K562 (cell line): ENCODE measurements around the gene TTC21A. TPM values are rescaled to one million over a fixed set of nuclear protein-coding genes. Genes with fewer than 3 reads are reported as not detected.

Source experiments
- ATAC-seq: fragments of 200-7000 bp; cut with Tn5 transposase; 3 replicates; pipeline ENCODE4 v1.9.1; 2020; ENCODE audit warnings: moderate library complexity
- BruUV-seq: library from RNA; stranded (reverse); fragments of 400-500 nt; replicated peaks from 2 replicates; lab custom pipeline; 2021; lab: Mats Ljungman, UMichigan
- CTCF ChIA-PET: fragments of 300-600 bp; formaldehyde crosslinking; extraction: SDS; loops from one replicate; lab custom pipeline; 2021; ENCODE audit warnings: low intra/inter-chr PET ratio; lab: Yijun Ruan, JAX
- POLR2A ChIA-PET: fragments of 300-600, 350-650 bp; sonication (Branson Sonifier 250); formaldehyde crosslinking; extraction: SDS; loops from one replicate; lab custom pipeline; 2021; ENCODE audit warnings: antibody characterized with exemption, inconsistent platforms; lab: Yijun Ruan, JAX
- DNase-seq, 4 experiments: peaks; one replicate each; pipeline versions ENCODE4 v3.0.0 to v3.0.0-alpha.2; 2011 to 2018; ENCODE audit warnings: low spot score in 3 of 4, mixed read lengths in 3 of 4; ENCODE audit errors: extremely low read depth in 1 of 4
- FAIRE-seq: peaks from 2 replicates; lab custom pipeline; 2011; peaks lifted over from hg19 to GRCh38; lab: Jason Lieb, UNC
- H2AFZ ChIP-seq: 2 replicates; pipeline ENCODE4 v1.6.0; 2011; ENCODE audit warnings: low read depth, low read length, control low read depth, inconsistent platforms
- H3K27ac ChIP-seq: fragments of 200-600 bp; 3 replicates; pipeline ENCODE4 v1.8.0; 2011; ENCODE audit warnings: low read depth, mild to moderate bottlenecking, control low read depth, inconsistent platforms, low read length, moderate library complexity, mixed read lengths; ENCODE audit errors: extremely low read depth
- H3K27me3 ChIP-seq, 2 experiments: fragments of 300-600 bp in 1 of 2; 2 replicates in 1 of 2; 3 replicates in 1 of 2; pipeline versions ENCODE4 v1.6.0 to v1.8.0; 2011; ENCODE audit warnings: inconsistent platforms in 2 of 2, low read length in 2 of 2, mild to moderate bottlenecking in 1 of 2, mixed read lengths in 1 of 2, moderate library complexity in 1 of 2; ENCODE audit not compliant: control insufficient read depth in 2 of 2, insufficient read depth in 2 of 2
- H3K36me3 ChIP-seq: fragments of 300-600 bp; 3 replicates; pipeline ENCODE4 v1.8.0; 2011; ENCODE audit warnings: mild to moderate bottlenecking, low read length, inconsistent platforms; ENCODE audit not compliant: control insufficient read depth, insufficient read depth
- H3K4me1 ChIP-seq, 2 experiments: fragments of 200-600 bp in 1 of 2; replicated peaks in 1 of 2; 2 replicates in 1 of 2; 3 replicates in 1 of 2; pipeline versions ENCODE4 v1.5.1 to v1.8.0; 2011; ENCODE audit warnings: inconsistent platforms in 2 of 2, low read length in 2 of 2, mild to moderate bottlenecking in 1 of 2, mixed read lengths in 1 of 2, moderate library complexity in 1 of 2; ENCODE audit not compliant: control insufficient read depth in 2 of 2, insufficient read depth in 2 of 2
- H3K4me2 ChIP-seq: 2 replicates; pipeline ENCODE4 v1.6.1; 2011; ENCODE audit warnings: low read length, control low read depth, inconsistent platforms, mixed read lengths; ENCODE audit not compliant: insufficient read depth
- H3K4me3 ChIP-seq: fragments of 200-600 bp; sonication (generic), shearing (Covaris generic); 2 replicates; pipeline ENCODE4 v1.5.1; 2016; ENCODE audit warnings: control low read depth, inconsistent platforms
- H3K79me2 ChIP-seq: fragments of 200-600 bp; 3 replicates; pipeline ENCODE4 v1.8.0; 2011; ENCODE audit warnings: low read length, inconsistent platforms; ENCODE audit not compliant: control insufficient read depth, insufficient read depth
- H3K9ac ChIP-seq, 2 experiments: 2 replicates each; pipeline versions ENCODE4 v1.6.0 to v1.6.1; 2011; ENCODE audit warnings: low read depth in 2 of 2, low read length in 2 of 2, control low read depth in 1 of 2, inconsistent platforms in 1 of 2, mild to moderate bottlenecking in 1 of 2, mixed read lengths in 1 of 2; ENCODE audit not compliant: insufficient read depth in 1 of 2
- H3K9me1 ChIP-seq: one replicate; pipeline ENCODE4 v1.6.0; 2011; ENCODE audit warnings: inconsistent platforms, mild to moderate bottlenecking, low read length, moderate library complexity; ENCODE audit not compliant: control insufficient read depth, insufficient read depth
- H3K9me3 ChIP-seq: replicated peaks from 2 replicates; pipeline ENCODE4 v1.5.1; 2011; ENCODE audit warnings: low read depth, low read length, inconsistent platforms; ENCODE audit not compliant: control insufficient read depth, insufficient read depth
- H4K20me1 ChIP-seq: replicated peaks from 2 replicates; pipeline ENCODE4 v1.6.1; 2011; ENCODE audit warnings: low read length, inconsistent platforms, mixed read lengths; ENCODE audit not compliant: control insufficient read depth, insufficient read depth
- ARID2 ChIP-seq: fragments of 450-650 bp; IDR thresholded peaks from 2 replicates; pipeline ENCODE4 v1.6.1; 2017; ENCODE audit warnings: antibody characterized with exemption, mild to moderate bottlenecking
- ATF4 ChIP-seq: fragments of 450-650 bp; formaldehyde crosslinking; IDR thresholded peaks from 2 replicates; pipeline ENCODE4 v1.4.0; 2022; ENCODE audit warnings: mild to moderate bottlenecking, moderate library complexity
- ELF2 ChIP-seq: fragments of 250-450 bp; sonication (Bioruptor Pico); IDR thresholded peaks from 2 replicates; pipeline ENCODE4 v1.5.0; 2021; ENCODE audit warnings: mild to moderate bottlenecking
- ZFP1 ChIP-seq: fragments of 450-650 bp; formaldehyde crosslinking; IDR thresholded peaks from 2 replicates; pipeline ENCODE4 v1.4.0; 2020; ENCODE audit warnings: mild to moderate bottlenecking, mixed read lengths
- ZFP36 ChIP-seq: fragments of 150-350 bp; IDR thresholded peaks from 2 replicates; pipeline ENCODE4 v1.6.1; 2018; ENCODE audit warnings: low read length, low read depth; ENCODE audit not compliant: partially characterized antibody
- ZFX ChIP-seq: sonication (generic); formaldehyde crosslinking; IDR thresholded peaks from 2 replicates; pipeline ENCODE4 v1.8.0; 2022; ENCODE audit warnings: mild to moderate bottlenecking, missing genetic modification reagents, moderate library complexity
- WGBS: fragments of 100-300 bp; shearing (Covaris generic); methylation state at CpG from one replicate; pipeline ENCODE4 v1.1.6; 2016; ENCODE audit warnings: low coverage, mixed read lengths; ENCODE audit not compliant: insufficient coverage; ENCODE audit errors: missing lambda C conversion rate; 5-methylcytosine and 5-hydroxymethylcytosine counted together
- in situ Hi-C: fragments of 300-500 bp; cut with MboI; formaldehyde crosslinking; loops from 4 replicates; pipeline ENCODE4 v1.15.0; 2018; ENCODE audit warnings: inconsistent platforms, mixed read lengths
- intact Hi-C: fragments of 100-400 bp; cut with micrococcal nuclease; formaldehyde crosslinking; loops from 2 replicates; pipeline ENCODE4 v1.14.2; 2022
- polyA plus RNA-seq, 8 experiments: library from polyadenylated mRNA; depleted of rRNA in 4 of 8; stranded (reverse) in 5 of 8; unstranded in 3 of 8; fragments of >200 nt; fragmentation: Nextera tagmentation in 2 of 8; fragmentation: Illumina TruSeq in 1 of 8; extraction: Ambion mirVana in 2 of 8; extraction: Trizol in 1 of 8; gene quantifications; 2 replicates each; pipeline versions ENCODE4 v1.2.1 to v1.2.3, GENCODE V29; 2011 to 2014; ENCODE audit warnings: inconsistent platforms in 1 of 8, missing spikeins in 1 of 8
- total RNA-seq, 7 experiments: library from RNA; depleted of rRNA in 6 of 7; stranded (reverse); fragments of >200 nt in 6 of 7; fragmentation: Illumina TruSeq in 2 of 7; extraction: Trizol in 2 of 7; gene quantifications; 2 replicates each; pipeline versions ENCODE4 v1.2.1 to v1.2.3, GENCODE V29; 2011 to 2021; ENCODE audit warnings: low replicate concordance in 1 of 7
- TF ChIP-seq, protein P1 (sequence below): IDR thresholded peaks from 3 replicates; pipeline ENCODE4 v1.6.1; 2011; ENCODE audit warnings: borderline replicate concordance, mild to moderate bottlenecking, moderate library complexity; ENCODE audit not compliant: insufficient read length; ENCODE audit errors: extremely low read depth

The TTC21A gene
- total and polyA plus RNA-seq, 9 of the 15 experiments (the other 6 are each of a cell fraction or from before 2014, with no cell fraction given), result 0.22 to 1.4 (median 0.70) TPM

DNA sequence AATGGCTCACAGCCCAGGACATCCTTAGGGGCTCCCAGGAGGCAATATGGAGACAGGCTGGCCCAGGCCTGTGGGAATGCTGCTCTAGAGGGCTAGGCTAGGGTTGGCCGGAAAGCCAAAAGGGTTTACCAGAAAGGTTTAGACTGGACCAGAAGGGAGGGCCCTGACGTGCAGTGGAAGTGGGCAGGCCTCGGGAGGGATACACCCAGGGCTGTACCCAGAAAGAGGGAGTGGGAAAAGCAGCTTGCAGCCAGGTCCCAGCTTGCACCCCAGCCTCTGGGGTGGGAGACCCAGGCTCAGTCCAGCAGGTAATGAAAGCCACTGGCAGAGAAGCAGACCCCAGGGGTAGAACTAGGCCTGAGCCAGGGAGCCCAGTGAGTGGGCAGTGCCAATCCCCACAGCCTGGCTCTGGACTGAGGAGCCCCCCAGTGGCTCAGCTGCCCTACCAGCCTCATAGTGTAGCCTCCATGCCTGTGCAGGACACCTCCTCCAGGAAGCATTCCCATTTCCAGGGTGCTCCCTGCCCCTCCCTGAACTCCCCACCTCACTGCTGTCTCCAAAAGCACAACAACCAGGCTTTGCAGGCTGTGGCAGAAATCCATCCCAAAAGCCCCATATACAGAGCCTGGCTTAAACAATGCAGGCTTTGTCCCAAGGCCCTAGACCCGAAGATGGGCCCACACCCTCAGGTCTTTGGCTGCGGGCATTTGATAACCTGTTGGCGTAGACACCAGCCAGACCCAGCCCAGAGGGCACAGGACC is 3.5 kb upstream of the TTC21A start:
- CTCF ChIA-PET, result interaction anchor here (0.6 kb wide), 1 partner anchor 1253 kb away, joined by 3 read pairs; no protein-coding TSS in a partner anchor

More for the DNA sequence above, 3.5 kb upstream of the TTC21A start:
- no peak for ATAC-seq
- Histone ChIP-seq H3K4me2 (no peak overlapping the region), H3K9ac (peak overlapping the region in 1 of 2 experiments; percentile 68; a peak in 2 of 4 replicates), H4K20me1 (peaks cover 13% of the 10 kb centered on the region), H3K9me3 (no peaks in the 10 kb centered on the region)
- 93% methylated on average over 6 of the region's 6 CpGs for WGBS
- POLR2A ChIA-PET, result interaction anchor here (0.9 to 1.4 kb wide), 2 partner anchors 9 to 302 kb away, joined by 3 to 4 read pairs; partner anchors contain the start of gene RPSA
- TF ChIP-seq ZFX, result 0 out of 2 replicates have a peak, but pooled peaks have one; percentile 26
- no peak for TF ChIP-seq ARID2
- no peak for TF ChIP-seq ELF2 (CRISPR knock-in tag)
- TF ChIP-seq ZFP36, result peak; percentile 78
- no peak for TF ChIP-seq ZFP1
- TF ChIP-seq, protein P1, sequence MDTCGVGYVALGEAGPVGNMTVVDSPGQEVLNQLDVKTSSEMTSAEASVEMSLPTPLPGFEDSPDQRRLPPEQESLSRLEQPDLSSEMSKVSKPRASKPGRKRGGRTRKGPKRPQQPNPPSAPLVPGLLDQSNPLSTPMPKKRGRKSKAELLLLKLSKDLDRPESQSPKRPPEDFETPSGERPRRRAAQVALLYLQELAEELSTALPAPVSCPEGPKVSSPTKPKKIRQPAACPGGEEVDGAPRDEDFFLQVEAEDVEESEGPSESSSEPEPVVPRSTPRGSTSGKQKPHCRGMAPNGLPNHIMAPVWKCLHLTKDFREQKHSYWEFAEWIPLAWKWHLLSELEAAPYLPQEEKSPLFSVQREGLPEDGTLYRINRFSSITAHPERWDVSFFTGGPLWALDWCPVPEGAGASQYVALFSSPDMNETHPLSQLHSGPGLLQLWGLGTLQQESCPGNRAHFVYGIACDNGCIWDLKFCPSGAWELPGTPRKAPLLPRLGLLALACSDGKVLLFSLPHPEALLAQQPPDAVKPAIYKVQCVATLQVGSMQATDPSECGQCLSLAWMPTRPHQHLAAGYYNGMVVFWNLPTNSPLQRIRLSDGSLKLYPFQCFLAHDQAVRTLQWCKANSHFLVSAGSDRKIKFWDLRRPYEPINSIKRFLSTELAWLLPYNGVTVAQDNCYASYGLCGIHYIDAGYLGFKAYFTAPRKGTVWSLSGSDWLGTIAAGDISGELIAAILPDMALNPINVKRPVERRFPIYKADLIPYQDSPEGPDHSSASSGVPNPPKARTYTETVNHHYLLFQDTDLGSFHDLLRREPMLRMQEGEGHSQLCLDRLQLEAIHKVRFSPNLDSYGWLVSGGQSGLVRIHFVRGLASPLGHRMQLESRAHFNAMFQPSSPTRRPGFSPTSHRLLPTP, result no peak
- no peak for TF ChIP-seq ATF4
- TF ChIP-seq, all 486 proteins: peak for 2
- BruUV-seq, result no TSS peak
- H3K79me2 ChIP-seq, result peaks cover 52% of the 10 kb centered on the region
- FAIRE-seq (no peak), DNase-seq (no peak)
- in situ Hi-C loops, result no loop called here
- no peak overlapping the region for H2AFZ ChIP-seq
- peaks cover 21 to 45% of the 10 kb centered on the region in 2 experiments; a peak in 4 of 5 replicates for H3K4me1 ChIP-seq
- no peaks in the 10 kb centered on the region for H3K27me3 ChIP-seq
- H3K27ac ChIP-seq, result no peak overlapping the region
- intact Hi-C loops, result no loop called here
- H3K9me1 ChIP-seq, result peaks cover 4% of the 10 kb centered on the region
- no peak overlapping the region for H3K4me3 ChIP-seq
- H3K36me3 ChIP-seq, result peaks cover 53% of the 10 kb centered on the region
